Osteocyte (in vitro differentiated cells): ENCODE results near the gene KIF13A. TPM values are rescaled to one million over a fixed set of nuclear protein-coding genes. Genes with fewer than 3 reads are reported as not detected.

ENCODE experiments used
- DNase-seq: peaks from one replicate; pipeline ENCODE4 v3.0.0; 2021; ENCODE audit warnings: mixed read lengths; ENCODE audit not compliant: unreplicated experiment; ENCODE audit errors: extremely low spot score
- H3K27ac Mint-ChIP-seq: one replicate; pipeline ENCODE4 v1.8.0; 2021; ENCODE audit warnings: mild to moderate bottlenecking, mixed read lengths; ENCODE audit not compliant: unreplicated experiment
- H3K27me3 Mint-ChIP-seq: one replicate; pipeline ENCODE4 v1.8.0; 2021; ENCODE audit warnings: mixed read lengths; ENCODE audit not compliant: unreplicated experiment
- H3K36me3 Mint-ChIP-seq: one replicate; pipeline ENCODE4 v1.8.0; 2021; ENCODE audit warnings: mixed read lengths; ENCODE audit not compliant: unreplicated experiment
- H3K4me1 Mint-ChIP-seq: one replicate; pipeline ENCODE4 v1.8.0; 2021; ENCODE audit warnings: mixed read lengths; ENCODE audit not compliant: unreplicated experiment
- H3K4me3 Mint-ChIP-seq: one replicate; pipeline ENCODE4 v1.8.0; 2021; ENCODE audit warnings: mild to moderate bottlenecking, moderate library complexity, mixed read lengths; ENCODE audit not compliant: unreplicated experiment
- H3K9me3 Mint-ChIP-seq: one replicate; pipeline ENCODE4 v1.8.0; 2021; ENCODE audit warnings: mixed read lengths; ENCODE audit not compliant: unreplicated experiment
- CTCF ChIP-seq: fragments of 200-600 bp; sonication (generic); IDR thresholded peaks from 2 replicates; pipeline ENCODE4 v1.5.0; 2021; ENCODE audit warnings: antibody characterized with exemption, mild to moderate bottlenecking, moderate library complexity
- total RNA-seq: library from RNA; stranded (reverse); gene quantifications from 2 replicates; pipeline ENCODE4 v1.2.1, GENCODE V29; 2021

The KIF13A gene
- total RNA-seq, 1 donor from 2014 or later: 47.5 TPM

DNA sequence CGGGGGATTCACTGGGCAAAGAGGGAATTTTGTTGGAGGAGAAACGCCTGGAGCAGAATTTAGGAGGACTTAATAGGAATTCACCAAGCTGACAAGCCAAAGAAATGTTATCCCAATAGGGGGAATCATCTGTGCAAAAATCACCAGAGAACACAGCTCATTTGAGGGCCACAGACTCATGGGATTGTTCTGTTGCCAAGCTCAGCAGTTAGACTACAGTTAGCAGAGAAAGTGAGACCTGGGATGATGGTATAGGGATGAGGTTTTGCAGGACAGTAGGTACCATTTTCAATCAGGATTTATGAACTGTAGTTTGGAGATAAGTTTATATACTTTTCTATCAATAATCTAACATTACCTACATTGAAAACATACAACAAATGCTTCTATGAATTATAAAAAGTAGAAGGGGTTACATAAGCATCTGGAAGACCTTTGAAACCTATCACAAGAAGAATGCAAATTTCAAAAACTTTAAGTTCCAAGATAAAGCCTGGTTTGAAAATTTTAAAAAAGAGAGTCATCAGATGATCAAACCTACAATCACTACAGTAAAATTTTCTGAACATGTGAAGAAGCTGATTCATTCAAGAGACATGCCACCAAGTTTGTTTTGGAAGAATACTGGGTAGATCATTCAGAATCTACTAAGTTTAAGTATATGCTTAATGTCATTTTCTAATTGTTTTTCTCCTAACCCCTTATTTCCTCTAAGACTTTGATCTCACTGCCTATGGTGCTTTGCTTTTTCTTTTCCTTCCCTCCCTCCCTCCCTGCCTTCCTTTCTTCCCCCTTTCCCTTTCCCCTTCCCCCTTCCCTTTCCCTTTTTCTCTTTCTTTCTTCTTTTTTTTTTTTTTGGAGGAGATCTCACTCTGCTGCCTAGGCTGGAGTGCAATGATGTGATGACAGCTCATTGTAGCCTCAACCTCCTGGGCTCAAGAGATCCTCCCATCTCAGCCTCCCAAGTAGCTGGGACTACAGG, 81.5 kb downstream of the KIF13A start:
- no peak for DNase-seq
- H3K27ac Mint-ChIP-seq: peak overlapping the region; percentile 28
- no peak for TF ChIP-seq CTCF
- H3K27me3 Mint-ChIP-seq: no peaks in the 10 kb centered on the region
- no peaks in the 10 kb centered on the region for H3K9me3 Mint-ChIP-seq
- peaks cover 35% of the 10 kb centered on the region for H3K4me1 Mint-ChIP-seq
- H3K36me3 Mint-ChIP-seq: peaks cover 4% of the 10 kb centered on the region
- H3K4me3 Mint-ChIP-seq: no peak overlapping the region

DNA sequence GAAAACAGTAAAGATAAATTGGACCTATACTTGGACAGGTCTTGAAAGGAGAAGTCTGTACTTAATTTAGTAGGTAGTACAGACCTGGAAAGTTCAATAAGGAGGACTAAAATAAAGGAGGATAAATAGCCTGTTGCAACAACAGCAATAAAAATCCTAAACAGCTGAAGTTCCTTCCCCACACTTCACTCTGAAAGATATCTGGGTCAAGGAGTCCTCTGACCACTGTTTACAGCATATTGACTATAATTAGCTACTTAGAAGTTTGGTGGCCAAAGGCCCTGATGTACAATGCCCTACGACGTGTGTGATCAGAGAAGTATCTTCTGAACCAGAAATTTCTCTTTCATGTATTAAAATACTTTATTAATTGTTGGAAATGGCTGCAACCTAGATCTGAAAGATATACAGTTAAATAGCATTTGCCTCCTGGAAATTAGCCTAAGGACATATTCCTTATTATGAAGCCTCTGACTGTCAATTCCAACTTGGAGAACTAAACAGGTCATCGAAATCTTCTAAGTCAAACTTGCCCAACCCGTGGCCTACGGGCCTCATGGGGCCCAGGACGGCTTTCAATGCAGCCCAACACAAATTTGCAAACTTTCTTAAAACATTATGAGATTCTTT, 82.8 kb downstream of the KIF13A start:
- no peaks in the 10 kb centered on the region for H3K27me3 Mint-ChIP-seq
- H3K4me3 Mint-ChIP-seq: no peak overlapping the region
- DNase-seq: no peak
- no peaks in the 10 kb centered on the region for H3K9me3 Mint-ChIP-seq
- no peak overlapping the region for H3K27ac Mint-ChIP-seq
- peaks cover 5% of the 10 kb centered on the region for H3K36me3 Mint-ChIP-seq
- no peak for TF ChIP-seq CTCF
- H3K4me1 Mint-ChIP-seq: peaks cover 33% of the 10 kb centered on the region

- H3K4me3 Mint-ChIP-seq: no peak overlapping the region
- H3K9me3 Mint-ChIP-seq: peaks cover under 1% of the 10 kb centered on the region
- peaks cover 27% of the 10 kb centered on the region for H3K4me1 Mint-ChIP-seq
Measured at GRCh38 chr6:17902974-17903373, 84.5 kb downstream of the KIF13A start.

DNA sequence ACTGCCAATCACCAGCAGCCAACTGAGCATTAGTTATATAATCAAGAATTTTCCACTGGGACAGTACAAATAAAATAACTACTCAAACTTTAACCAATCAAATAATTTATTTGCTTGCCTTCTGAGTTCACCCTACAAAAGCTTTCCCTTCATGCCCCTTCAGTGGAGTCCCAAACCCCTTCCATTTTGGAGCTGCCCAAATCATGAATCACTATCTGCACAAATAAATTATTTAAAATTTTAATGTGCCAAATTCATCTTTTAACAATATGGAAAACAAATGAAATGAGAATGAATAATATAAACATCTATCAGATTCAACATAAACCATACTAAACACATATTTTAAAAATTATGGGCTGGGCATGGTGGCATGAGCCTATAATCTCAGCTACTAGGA, 85.9 kb downstream of the KIF13A start:
- TF ChIP-seq CTCF: no peak
- no peaks in the 10 kb centered on the region for H3K27me3 Mint-ChIP-seq
- H3K27ac Mint-ChIP-seq: no peak overlapping the region
- DNase-seq: no peak
- no peak overlapping the region for H3K4me3 Mint-ChIP-seq
- peaks cover 15% of the 10 kb centered on the region for H3K4me1 Mint-ChIP-seq
- peaks cover 12% of the 10 kb centered on the region for H3K9me3 Mint-ChIP-seq
- peaks cover 22% of the 10 kb centered on the region for H3K36me3 Mint-ChIP-seq

More at GRCh38 chr6:17902974-17903373, 84.5 kb downstream of the KIF13A start:
- no peak for TF ChIP-seq CTCF
- no peak overlapping the region for H3K27ac Mint-ChIP-seq
- H3K27me3 Mint-ChIP-seq: no peaks in the 10 kb centered on the region
- peaks cover 7% of the 10 kb centered on the region for H3K36me3 Mint-ChIP-seq
- no peak for DNase-seq

DNA sequence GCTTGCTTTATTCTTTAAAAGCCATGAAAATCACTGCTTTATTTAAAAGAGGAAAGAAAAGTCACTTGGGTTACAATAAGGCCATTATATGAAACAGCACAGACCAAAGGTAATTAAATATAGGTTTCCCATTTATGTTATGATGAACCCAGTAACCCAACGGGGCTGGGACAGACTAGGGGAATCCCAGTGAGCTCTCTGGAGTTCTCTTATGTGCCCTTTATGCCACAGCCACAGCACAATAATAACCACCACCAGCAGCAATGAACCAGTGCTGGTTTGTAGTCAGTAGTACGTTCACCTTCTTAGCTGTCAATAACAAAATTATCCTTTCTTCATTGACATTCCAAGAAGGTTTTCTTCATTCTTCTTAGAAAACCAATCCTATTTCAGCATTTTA, 87.4 kb downstream of the KIF13A start:
- no peak overlapping the region for H3K27ac Mint-ChIP-seq
- no peak overlapping the region for H3K4me3 Mint-ChIP-seq
- peaks cover 24% of the 10 kb centered on the region for H3K9me3 Mint-ChIP-seq
- no peak for DNase-seq
- no peaks in the 10 kb centered on the region for H3K27me3 Mint-ChIP-seq
- H3K4me1 Mint-ChIP-seq: peaks cover under 1% of the 10 kb centered on the region
- no peak for TF ChIP-seq CTCF
- peaks cover 36% of the 10 kb centered on the region for H3K36me3 Mint-ChIP-seq
